ENCODE results near the gene ATG101.

ATG101 gene

GRCh38 chr12:52120951-52121823 lies 51.4 kb downstream of the ATG101 start:
- DNase-seq (ENCODE audit: insufficient read length, low spot score) (no peak), FAIRE-seq (no peak)
- TF ChIP-seq TAF1 (IDR thresholded peaks at IDR 0.05; ENCODE audit: low read depth, low read length) (no peak), POLR2A (IDR thresholded peaks at IDR 0.05; ENCODE audit: low read depth, low read length) (no peak), POLR2AphosphoS5 (IDR thresholded peaks at IDR 0.05; ENCODE audit: low read depth, low read length) (no peak), PAX5 (IDR thresholded peaks at IDR 0.05; ENCODE audit: insufficient read depth, low read length, severe bottlenecking) (no peak), POU2F2 (IDR thresholded peaks at IDR 0.05; ENCODE audit: low read depth, low read length) (no peak), SPI1 (IDR thresholded peaks at IDR 0.05; ENCODE audit: low read depth, low read length) (no peak)

- DNase-seq (ENCODE audit: insufficient read length, low spot score) (no peak), FAIRE-seq (peak; percentile 72)
- no peak for TF ChIP-seq POLR2AphosphoS5 (IDR thresholded peaks at IDR 0.05; ENCODE audit: low read depth, low read length)
- no peak for TF ChIP-seq SPI1 (IDR thresholded peaks at IDR 0.05; ENCODE audit: low read depth, low read length)
- no peak for TF ChIP-seq TAF1 (IDR thresholded peaks at IDR 0.05; ENCODE audit: low read depth, low read length)
- TF ChIP-seq POU2F2 (IDR thresholded peaks at IDR 0.05; ENCODE audit: low read depth, low read length), result no peak
- no peak for TF ChIP-seq PAX5 (IDR thresholded peaks at IDR 0.05; ENCODE audit: insufficient read depth, low read length, severe bottlenecking)
- TF ChIP-seq POLR2A (IDR thresholded peaks at IDR 0.05; ENCODE audit: low read depth, low read length), result no peak
Observed at GRCh38 chr12:52121824-52122539, 52.2 kb downstream of the ATG101 start.

GRCh38 chr12:52122540-52122871 lies 52.7 kb downstream of the ATG101 start:
- no peak for DNase-seq (ENCODE audit: insufficient read length, low spot score)
- TF ChIP-seq POU2F2 (IDR thresholded peaks at IDR 0.05; ENCODE audit: low read depth, low read length), result no peak
- no peak for TF ChIP-seq POLR2AphosphoS5 (IDR thresholded peaks at IDR 0.05; ENCODE audit: low read depth, low read length)
- TF ChIP-seq SPI1 (IDR thresholded peaks at IDR 0.05; ENCODE audit: low read depth, low read length), result no peak
- TF ChIP-seq POLR2A (IDR thresholded peaks at IDR 0.05; ENCODE audit: low read depth, low read length), result no peak
- TF ChIP-seq PAX5 (IDR thresholded peaks at IDR 0.05; ENCODE audit: insufficient read depth, low read length, severe bottlenecking), result no peak
- no peak for TF ChIP-seq TAF1 (IDR thresholded peaks at IDR 0.05; ENCODE audit: low read depth, low read length)
- FAIRE-seq, result no peak

- FAIRE-seq (no peak), DNase-seq (ENCODE audit: insufficient read length, low spot score) (no peak)
- TF ChIP-seq POLR2A (IDR thresholded peaks at IDR 0.05; ENCODE audit: low read depth, low read length), result no peak
- TF ChIP-seq TAF1 (IDR thresholded peaks at IDR 0.05; ENCODE audit: low read depth, low read length), result no peak
- no peak for TF ChIP-seq SPI1 (IDR thresholded peaks at IDR 0.05; ENCODE audit: low read depth, low read length)
- TF ChIP-seq POU2F2 (IDR thresholded peaks at IDR 0.05; ENCODE audit: low read depth, low read length), result no peak
- TF ChIP-seq POLR2AphosphoS5 (IDR thresholded peaks at IDR 0.05; ENCODE audit: low read depth, low read length), result no peak
Observed at GRCh38 chr12:52122904-52123303, 53.1 kb downstream of the ATG101 start.

GRCh38 chr12:52123487-52124186 lies 53.9 kb downstream of the ATG101 start:
- TF ChIP-seq POU2F2 (IDR thresholded peaks at IDR 0.05; ENCODE audit: low read depth, low read length) (no peak), POLR2A (IDR thresholded peaks at IDR 0.05; ENCODE audit: low read depth, low read length) (no peak), TAF1 (IDR thresholded peaks at IDR 0.05; ENCODE audit: low read depth, low read length) (no peak), POLR2AphosphoS5 (IDR thresholded peaks at IDR 0.05; ENCODE audit: low read depth, low read length) (no peak), PAX5 (IDR thresholded peaks at IDR 0.05; ENCODE audit: insufficient read depth, low read length, severe bottlenecking) (no peak), SPI1 (IDR thresholded peaks at IDR 0.05; ENCODE audit: low read depth, low read length) (no peak)
- DNase-seq (ENCODE audit: insufficient read length, low spot score) (no peak), FAIRE-seq (no peak)

- DNase-seq (ENCODE audit: insufficient read length, low spot score) (no peak), FAIRE-seq (no peak)
- TF ChIP-seq POU2F2 (IDR thresholded peaks at IDR 0.05; ENCODE audit: low read depth, low read length) (no peak), POLR2AphosphoS5 (IDR thresholded peaks at IDR 0.05; ENCODE audit: low read depth, low read length) (no peak), TAF1 (IDR thresholded peaks at IDR 0.05; ENCODE audit: low read depth, low read length) (no peak), POLR2A (IDR thresholded peaks at IDR 0.05; ENCODE audit: low read depth, low read length) (no peak), SPI1 (IDR thresholded peaks at IDR 0.05; ENCODE audit: low read depth, low read length) (no peak), PAX5 (IDR thresholded peaks at IDR 0.05; ENCODE audit: insufficient read depth, low read length, severe bottlenecking) (no peak)
Observed at GRCh38 chr12:52125476-52125900, 55.7 kb downstream of the ATG101 start.

- no peak for DNase-seq (ENCODE audit: insufficient read length, low spot score)
- TF ChIP-seq POU2F2 (IDR thresholded peaks at IDR 0.05; ENCODE audit: low read depth, low read length) (no peak), POLR2A (IDR thresholded peaks at IDR 0.05; ENCODE audit: low read depth, low read length) (no peak), TAF1 (IDR thresholded peaks at IDR 0.05; ENCODE audit: low read depth, low read length) (no peak), POLR2AphosphoS5 (IDR thresholded peaks at IDR 0.05; ENCODE audit: low read depth, low read length) (no peak), SPI1 (IDR thresholded peaks at IDR 0.05; ENCODE audit: low read depth, low read length) (no peak), PAX5 (IDR thresholded peaks at IDR 0.05; ENCODE audit: insufficient read depth, low read length, severe bottlenecking) (no peak)
- FAIRE-seq, result no peak
Observed at GRCh38 chr12:52126050-52126604, 56.3 kb downstream of the ATG101 start.

Data from GM12891 (cell line).